Activated CD4-positive, CD25-positive, alpha-beta regulatory T cell treated with anti-CD3 and anti-CD28 coated beads, Interleukin-2, amount 50 U/mL, for 72 hours (primary cell): Measurements from ENCODE around the gene POU3F3.

Experiments
- DNase-seq: peaks from one replicate; pipeline ENCODE4 v3.0.0; 2021

Gene POU3F3

DNA sequence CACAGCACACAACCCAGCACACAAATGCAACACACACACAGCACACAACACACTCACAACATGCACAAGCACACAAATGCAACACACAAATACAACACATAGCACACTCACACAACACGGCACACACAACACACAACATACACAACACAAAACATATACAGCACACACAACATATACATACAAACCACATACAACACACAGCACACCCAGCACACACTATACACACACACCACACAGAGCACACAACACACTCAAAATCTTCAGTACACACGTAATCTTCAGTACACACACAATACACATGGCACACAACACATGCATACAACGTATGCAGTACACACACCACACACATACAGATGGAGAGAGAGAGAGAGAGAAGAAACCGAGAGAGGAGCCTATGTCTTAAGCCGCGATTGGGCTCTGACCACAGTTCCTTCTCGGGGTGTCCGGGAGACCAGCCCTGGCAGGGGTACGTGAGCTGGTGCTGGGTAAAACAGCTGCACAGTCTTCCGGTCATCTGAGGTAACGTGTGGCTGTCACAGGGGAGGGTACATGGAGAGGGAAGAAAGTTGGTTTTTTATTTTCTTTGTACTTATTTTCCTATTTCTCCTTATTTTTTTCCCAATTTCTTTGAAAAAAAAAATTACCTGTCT lies 25.1 kb downstream of the POU3F3 start:
- DNase-seq: no peak

DNA sequence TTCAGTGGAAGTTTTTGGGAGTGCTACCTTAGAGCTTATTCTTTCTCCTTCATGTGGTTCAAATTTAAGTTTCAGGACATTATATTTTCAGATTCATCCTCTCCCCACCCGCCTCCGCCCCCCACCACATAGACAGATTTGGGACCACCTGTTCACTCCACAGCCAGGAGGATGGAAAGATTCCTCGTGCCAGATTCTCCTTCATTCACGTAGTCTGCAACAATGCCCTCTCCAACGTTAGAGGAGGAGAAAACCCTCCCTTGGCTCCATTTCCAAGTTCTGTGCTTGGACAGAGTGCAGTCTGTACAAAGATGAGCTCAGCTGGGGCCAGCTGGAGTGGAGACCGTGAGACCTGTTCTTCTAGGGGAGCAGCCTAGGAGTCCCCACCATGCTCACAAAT lies 26.2 kb downstream of the POU3F3 start:
- DNase-seq: no peak

DNA sequence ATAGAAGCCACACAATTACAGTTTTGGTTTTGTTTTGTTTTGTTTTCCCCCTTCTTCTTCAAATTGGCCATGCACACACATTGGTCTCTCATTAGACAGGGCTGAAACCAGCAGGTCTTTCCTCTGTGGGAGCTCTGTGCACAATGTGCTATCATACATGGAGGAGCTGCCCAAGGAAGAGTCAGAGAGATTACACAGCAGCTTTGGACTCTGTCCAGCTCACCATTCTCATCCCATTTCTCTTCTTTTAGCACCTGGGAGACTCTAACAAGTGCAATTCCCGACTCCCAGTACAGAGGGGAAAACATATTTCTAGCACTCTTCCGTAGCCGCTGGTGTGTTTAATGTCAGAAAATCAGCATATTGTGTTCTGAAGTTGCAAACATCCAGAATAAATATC lies 29.4 kb downstream of the POU3F3 start:
- no peak for DNase-seq

GRCh38 chr2:104885119-104885782 lies 31.3 kb downstream of the POU3F3 start:
- DNase-seq: no peak

DNA sequence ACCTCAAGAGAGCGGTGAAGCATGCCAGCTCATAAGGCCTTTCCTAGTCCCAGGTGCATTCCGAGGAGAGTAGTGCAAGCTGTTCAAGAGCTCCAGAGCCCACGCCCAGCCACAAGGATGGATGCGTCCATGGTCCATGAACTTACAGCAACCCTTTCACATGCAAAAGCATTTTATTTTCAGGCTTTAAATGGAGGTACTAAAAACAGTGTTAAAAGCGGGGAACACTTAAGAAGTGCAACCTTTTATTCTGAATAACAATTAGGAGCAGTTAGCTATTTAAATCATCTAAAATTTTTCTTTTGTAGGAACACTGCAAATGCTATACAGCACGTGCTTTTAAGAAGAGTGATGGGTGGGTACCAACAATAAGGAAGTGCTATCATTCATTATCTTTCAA lies 33.8 kb downstream of the POU3F3 start:
- no peak for DNase-seq

GRCh38 chr2:104888489-104889258 lies 34.8 kb downstream of the POU3F3 start:
- no peak for DNase-seq

- no peak for DNase-seq
Measured at GRCh38 chr2:104889291-104889959, 35.5 kb downstream of the POU3F3 start.

GRCh38 chr2:104889960-104890684 lies 36.2 kb downstream of the POU3F3 start:
- DNase-seq: no peak

- no peak for DNase-seq
Measured at GRCh38 chr2:104890685-104891069, 36.8 kb downstream of the POU3F3 start.

GRCh38 chr2:104891145-104891544 lies 37.2 kb downstream of the POU3F3 start:
- no peak for DNase-seq

- no peak for DNase-seq
Measured at GRCh38 chr2:104896446-104896845, 42.5 kb downstream of the POU3F3 start.

DNA sequence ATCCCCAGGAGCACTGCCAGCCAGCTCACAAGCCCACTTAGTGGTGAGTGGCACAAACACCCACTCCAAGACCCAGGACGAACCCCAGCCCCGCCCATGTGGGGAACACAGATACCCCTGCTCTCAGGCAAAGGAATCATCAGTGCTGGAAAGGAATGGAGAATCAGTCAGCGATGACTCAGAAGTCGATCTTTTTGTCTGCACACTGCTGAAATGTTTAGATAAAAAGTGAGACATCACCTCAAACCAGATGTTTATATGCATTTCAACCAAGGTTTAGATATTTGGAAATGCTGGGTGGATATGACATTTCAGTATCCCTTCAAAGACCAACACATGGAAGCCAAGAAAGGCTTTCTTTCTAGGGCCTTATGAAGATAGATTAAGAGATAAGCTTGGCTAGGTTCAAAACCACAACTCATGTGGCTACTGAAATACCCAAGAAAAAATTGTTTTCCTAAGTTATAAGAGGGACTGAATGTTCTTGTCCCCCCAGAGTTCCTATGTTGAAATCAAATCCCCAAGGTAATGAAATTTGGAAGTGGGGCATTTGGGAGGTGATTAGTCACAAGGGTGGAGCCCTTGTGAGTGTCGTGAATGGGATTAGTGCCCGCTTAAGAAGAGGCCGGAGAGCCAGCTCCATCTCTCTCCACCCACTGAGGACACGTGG lies 43.7 kb downstream of the POU3F3 start:
- no peak for DNase-seq

GRCh38 chr2:104900608-104901007 lies 46.7 kb downstream of the POU3F3 start:
- no peak for DNase-seq

GRCh38 chr2:104901037-104901881 lies 47.3 kb downstream of the POU3F3 start:
- DNase-seq: no peak

DNA sequence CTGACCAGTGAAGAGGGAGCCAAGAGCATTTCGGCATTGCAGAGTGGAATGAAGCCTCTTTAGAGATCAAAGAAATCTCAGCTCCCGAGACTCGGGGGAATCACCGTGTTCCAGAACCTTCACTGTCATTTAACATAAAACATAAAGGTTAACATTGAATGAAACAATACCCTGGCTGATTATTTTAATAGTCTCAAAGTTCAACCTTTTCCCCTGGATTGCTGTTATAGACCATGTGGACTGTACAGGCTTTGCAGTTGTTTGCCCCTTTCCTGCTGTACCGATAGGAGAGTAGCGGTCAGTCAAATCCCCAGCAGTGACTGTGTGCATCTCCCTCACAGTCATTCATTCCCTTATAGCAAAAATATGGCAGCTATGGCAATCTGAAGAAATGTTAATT lies 48.4 kb downstream of the POU3F3 start:
- DNase-seq: no peak
